ENCODE data around the gene TMEM238L. TPM values are rescaled to one million over a fixed set of nuclear protein-coding genes. Genes with fewer than 3 reads are reported as not detected.

The TMEM238L gene
- total and polyA plus RNA-seq, 2 of the 8 experiments (the other 6 are each of a cell fraction or from before 2014, with no cell fraction given) = not detected

GRCh38 chr17:10793256-10793655 lies 10.6 kb downstream of the TMEM238L start (continued):
- TF ChIP-seq POU5F1 (IDR thresholded peaks at IDR 0.05; ENCODE audit: low read depth, low read length) = no peak
- TF ChIP-seq ATF3 (IDR thresholded peaks at IDR 0.05; ENCODE audit: insufficient read depth, low read depth, low read length) = no peak
- TF ChIP-seq TAF1 (IDR thresholded peaks at IDR 0.05; ENCODE audit: low read depth, low read length) = no peak
- TF ChIP-seq EP300 (IDR thresholded peaks at IDR 0.05; ENCODE audit: borderline replicate concordance in 1 of 2, low read depth in 2 of 2, low read length in 2 of 2) = no peak
- no peak for TF ChIP-seq FOSL1 (IDR thresholded peaks at IDR 0.05; ENCODE audit: insufficient read depth, low read depth, low read length)
- no peak for TF ChIP-seq TCF12 (IDR thresholded peaks at IDR 0.05; ENCODE audit: low read depth, low read length)
